D721Med (cell line): ENCODE results near the gene SSBP4.

Source experiments
- DNase-seq: peaks from one replicate; pipeline ENCODE4 v3.0.0; 2011; ENCODE audit warnings: low spot score; ENCODE audit not compliant: insufficient read length
- FAIRE-seq: peaks from 2 replicates; lab custom pipeline; 2011; peaks lifted over from hg19 to GRCh38; lab: Jason Lieb, UNC
- TF ChIP-seq, protein P1 (sequence below): IDR thresholded peaks from 2 replicates; pipeline ENCODE4 v1.5.1; 2012; ENCODE audit warnings: mild to moderate bottlenecking, control low read depth; ENCODE audit not compliant: insufficient read depth; ENCODE audit errors: missing control alignments

Gene SSBP4

DNA sequence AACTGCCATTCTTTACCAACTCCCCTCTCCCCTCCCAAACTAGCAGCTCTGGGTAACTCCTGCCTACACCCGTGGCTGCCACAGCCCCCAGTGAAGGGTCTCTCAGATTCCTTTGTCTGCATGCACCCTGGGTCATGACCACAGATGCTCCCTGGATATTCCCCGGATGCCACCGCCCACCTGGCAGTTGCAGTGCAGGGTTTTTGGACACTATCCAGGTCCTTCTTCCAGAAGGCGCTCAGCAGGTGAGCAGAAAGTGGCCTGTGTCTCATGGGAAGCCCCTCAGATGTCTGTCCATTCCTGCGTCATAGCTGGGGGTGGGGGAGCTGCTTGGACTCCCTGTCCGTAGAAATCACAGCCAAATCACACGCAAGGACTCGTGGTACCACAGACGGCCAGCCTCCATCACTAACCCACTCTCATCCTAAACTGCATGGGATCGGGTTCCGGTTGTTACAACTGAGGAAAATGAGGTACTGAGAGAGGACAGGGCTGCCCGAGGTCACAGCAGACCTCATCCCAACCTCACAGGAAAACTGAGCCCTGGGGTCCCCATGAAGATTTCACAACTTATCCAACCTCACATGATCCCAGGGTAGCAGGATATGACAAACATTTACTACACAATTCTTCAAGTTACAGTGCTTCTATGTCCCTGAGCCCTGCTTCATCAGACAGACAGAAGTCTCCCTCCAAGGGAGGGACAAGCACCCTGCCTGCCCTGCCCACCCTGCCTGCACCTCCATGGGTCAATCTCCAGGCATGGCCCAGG, 64.1 kb downstream of the SSBP4 start:
- no peak for DNase-seq
- FAIRE-seq = no peak
- TF ChIP-seq, protein P1, sequence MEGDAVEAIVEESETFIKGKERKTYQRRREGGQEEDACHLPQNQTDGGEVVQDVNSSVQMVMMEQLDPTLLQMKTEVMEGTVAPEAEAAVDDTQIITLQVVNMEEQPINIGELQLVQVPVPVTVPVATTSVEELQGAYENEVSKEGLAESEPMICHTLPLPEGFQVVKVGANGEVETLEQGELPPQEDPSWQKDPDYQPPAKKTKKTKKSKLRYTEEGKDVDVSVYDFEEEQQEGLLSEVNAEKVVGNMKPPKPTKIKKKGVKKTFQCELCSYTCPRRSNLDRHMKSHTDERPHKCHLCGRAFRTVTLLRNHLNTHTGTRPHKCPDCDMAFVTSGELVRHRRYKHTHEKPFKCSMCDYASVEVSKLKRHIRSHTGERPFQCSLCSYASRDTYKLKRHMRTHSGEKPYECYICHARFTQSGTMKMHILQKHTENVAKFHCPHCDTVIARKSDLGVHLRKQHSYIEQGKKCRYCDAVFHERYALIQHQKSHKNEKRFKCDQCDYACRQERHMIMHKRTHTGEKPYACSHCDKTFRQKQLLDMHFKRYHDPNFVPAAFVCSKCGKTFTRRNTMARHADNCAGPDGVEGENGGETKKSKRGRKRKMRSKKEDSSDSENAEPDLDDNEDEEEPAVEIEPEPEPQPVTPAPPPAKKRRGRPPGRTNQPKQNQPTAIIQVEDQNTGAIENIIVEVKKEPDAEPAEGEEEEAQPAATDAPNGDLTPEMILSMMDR = no peak
